IPS-15b (cell line): ENCODE measurements around the gene GOLGA6L26.
"Not testable (repeated sequence)": the region's sequence is repeated elsewhere in the genome, so short reads cannot be mapped to it uniquely, and the experiment has no call there.

Experiments used
- H3K27me3 ChIP-seq: one replicate; pipeline ENCODE4 v1.6.1; 2013; ENCODE audit warnings: low read length; ENCODE audit not compliant: control insufficient read depth, insufficient read depth
- H3K36me3 ChIP-seq: one replicate; pipeline ENCODE4 v1.6.1; 2013; ENCODE audit warnings: low read length; ENCODE audit not compliant: control insufficient read depth, insufficient read depth
- H3K4me1 ChIP-seq: one replicate; pipeline ENCODE4 v1.6.1; 2013; ENCODE audit warnings: mild to moderate bottlenecking, low read length; ENCODE audit not compliant: control insufficient read depth, insufficient read depth
- H3K4me3 ChIP-seq: one replicate; pipeline ENCODE4 v1.5.1; 2013; ENCODE audit warnings: low read depth, low read length
- H3K9ac ChIP-seq: one replicate; pipeline ENCODE4 v1.6.1; 2013; ENCODE audit warnings: low read depth, mild to moderate bottlenecking, low read length
- H3K9me3 ChIP-seq: one replicate; pipeline ENCODE4 v1.6.1; 2013; ENCODE audit warnings: mild to moderate bottlenecking, low read length; ENCODE audit not compliant: control insufficient read depth, insufficient read depth

The GOLGA6L26 gene, protein sequence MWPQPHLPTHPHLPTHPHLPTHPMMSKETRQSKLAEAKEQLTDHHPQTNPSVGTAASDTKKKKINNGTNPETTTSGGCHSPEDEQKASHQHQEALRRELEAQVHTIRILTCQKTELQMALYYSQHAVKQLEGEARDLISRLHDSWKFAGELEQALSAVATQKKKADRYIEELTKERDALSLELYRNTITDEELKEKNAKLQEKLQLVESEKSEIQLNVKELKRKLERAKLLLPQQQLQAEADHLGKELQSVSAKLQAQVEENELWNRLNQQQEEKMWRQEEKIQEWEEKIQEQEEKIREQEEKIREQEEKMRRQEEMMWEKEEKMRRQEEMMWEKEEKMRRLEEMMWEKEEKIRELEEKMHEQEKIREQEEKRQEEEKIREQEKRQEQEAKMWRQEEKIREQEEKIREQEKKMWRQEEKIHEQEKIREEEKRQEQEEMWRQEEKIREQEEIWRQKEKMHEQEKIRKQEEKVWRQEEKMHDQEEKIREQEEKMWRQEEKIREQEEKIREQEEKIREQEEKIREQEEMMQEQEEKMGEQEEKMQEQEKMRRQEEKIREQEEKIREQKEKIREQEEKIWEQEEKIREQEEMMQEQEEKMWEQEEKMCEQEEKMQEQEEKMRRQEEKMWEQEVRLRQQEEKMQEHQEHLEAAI

DNA sequence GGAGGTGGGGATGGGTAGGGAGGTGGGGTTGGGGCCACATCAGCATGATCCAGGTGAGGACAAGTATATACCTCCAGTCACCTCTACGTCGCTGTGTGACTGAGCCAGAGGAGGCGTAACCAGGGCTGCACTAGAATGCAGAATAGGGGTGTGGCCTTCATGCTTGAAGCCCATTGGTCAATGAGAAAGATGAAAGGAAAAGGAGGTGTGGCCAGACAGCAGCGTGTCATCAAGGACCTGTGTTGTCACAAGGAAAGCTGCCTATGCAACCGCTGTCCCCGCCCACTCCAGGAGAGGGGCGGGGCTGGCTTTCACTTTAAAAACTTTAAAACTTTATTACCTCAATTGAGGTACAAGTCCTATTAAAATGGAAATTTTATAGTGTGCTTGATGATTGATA is at the start of gene GOLGA6L26:
GOLGA6L26 (minus strand) TSS at position 101 of the 400 bp plus-strand sequence; CDS start at position 40, 61 bp downstream.
- H3K9me3 ChIP-seq, H3K4me1 ChIP-seq, H3K27me3 ChIP-seq, H3K36me3 ChIP-seq, H3K4me3 ChIP-seq, H3K9ac ChIP-seq: not testable (repeated sequence)

DNA sequence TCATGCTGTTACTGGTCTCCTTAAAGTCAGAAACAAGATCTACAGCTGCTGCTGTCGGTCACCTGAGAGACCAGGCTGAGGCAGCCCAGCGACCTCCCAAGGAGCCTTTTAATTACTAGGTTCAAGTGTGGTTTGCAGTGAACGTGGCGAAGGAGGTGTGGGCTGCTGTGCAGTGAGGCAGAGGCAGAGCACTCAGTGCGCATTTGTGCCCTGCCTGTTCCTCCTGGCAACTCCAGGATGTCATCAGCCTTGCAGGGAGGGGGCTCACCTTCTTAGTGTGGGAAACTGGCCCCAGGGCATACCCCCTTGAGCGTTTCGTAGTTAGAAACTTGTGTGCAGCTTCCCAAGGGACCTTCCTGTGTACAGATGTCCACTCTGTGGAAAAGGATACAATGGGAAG is 47.2 kb upstream of the GOLGA6L26 start:
- not testable (repeated sequence) for H3K4me3 ChIP-seq, H3K9me3 ChIP-seq, H3K36me3 ChIP-seq, H3K27me3 ChIP-seq, H3K4me1 ChIP-seq, H3K9ac ChIP-seq

DNA sequence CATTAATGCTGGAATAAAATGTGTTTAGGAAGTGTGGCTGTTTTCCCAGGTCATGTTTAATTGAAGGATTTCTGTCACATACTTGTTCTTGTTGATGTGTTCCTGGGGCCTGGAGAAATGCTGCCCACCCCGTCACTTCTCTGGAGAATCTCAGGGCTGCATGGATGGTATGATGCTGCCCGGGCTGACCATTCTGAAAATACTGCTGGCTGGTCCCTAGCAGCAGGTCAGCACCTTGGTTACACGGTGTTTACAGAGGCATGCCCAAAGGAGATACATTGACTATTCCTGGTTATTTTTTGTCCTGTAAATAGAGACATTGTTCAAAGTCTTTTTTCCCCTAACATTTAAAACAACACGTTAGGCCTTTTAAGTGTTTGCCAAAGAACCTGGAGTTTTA is 46.7 kb upstream of the GOLGA6L26 start:
- H3K4me3 ChIP-seq, H3K4me1 ChIP-seq, H3K9me3 ChIP-seq, H3K27me3 ChIP-seq, H3K9ac ChIP-seq, H3K36me3 ChIP-seq: not testable (repeated sequence)

DNA sequence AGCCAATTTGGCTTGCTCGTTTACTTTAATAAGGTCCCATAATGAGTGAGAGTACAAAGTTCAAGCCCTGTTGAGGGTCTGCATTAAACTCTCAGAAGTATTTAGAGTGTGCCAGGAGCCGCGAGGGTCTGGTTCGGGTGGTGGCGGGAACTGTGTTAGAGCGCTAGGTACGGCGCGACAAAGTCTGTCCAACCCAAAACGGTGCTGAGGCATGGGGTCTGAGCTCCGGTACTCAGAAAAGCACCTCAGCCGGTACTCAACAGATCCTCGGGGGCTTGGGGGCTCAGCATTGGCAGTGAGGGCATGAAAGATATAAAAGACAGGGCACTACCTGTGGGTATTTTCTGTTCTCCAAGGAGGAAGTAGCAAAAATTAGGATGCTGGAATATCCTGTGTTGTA is 45.0 kb upstream of the GOLGA6L26 start:
- H3K9me3 ChIP-seq, H3K9ac ChIP-seq, H3K4me1 ChIP-seq, H3K27me3 ChIP-seq, H3K4me3 ChIP-seq, H3K36me3 ChIP-seq: not testable (repeated sequence)

DNA sequence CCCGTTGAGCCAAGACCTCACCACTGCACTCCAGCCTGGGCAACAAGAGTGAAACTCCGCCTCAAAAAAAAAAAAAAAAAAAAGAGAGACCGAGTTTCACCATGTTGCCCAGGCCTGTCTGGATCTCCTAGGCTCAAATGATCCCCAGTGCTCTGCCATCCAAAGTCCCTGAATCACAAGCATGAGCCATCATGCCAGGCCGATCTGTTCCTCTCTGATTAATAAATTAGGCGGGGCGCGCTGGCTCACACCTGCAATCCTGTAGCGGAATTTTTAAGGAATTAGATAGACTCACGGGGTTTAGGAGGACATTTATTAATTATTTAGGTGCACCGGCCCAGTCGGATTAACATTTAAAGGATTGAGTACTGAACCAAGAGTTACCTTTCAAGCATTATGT is 40.2 kb upstream of the GOLGA6L26 start:
- not testable (repeated sequence) for H3K27me3 ChIP-seq, H3K4me1 ChIP-seq, H3K9me3 ChIP-seq, H3K9ac ChIP-seq, H3K36me3 ChIP-seq, H3K4me3 ChIP-seq

DNA sequence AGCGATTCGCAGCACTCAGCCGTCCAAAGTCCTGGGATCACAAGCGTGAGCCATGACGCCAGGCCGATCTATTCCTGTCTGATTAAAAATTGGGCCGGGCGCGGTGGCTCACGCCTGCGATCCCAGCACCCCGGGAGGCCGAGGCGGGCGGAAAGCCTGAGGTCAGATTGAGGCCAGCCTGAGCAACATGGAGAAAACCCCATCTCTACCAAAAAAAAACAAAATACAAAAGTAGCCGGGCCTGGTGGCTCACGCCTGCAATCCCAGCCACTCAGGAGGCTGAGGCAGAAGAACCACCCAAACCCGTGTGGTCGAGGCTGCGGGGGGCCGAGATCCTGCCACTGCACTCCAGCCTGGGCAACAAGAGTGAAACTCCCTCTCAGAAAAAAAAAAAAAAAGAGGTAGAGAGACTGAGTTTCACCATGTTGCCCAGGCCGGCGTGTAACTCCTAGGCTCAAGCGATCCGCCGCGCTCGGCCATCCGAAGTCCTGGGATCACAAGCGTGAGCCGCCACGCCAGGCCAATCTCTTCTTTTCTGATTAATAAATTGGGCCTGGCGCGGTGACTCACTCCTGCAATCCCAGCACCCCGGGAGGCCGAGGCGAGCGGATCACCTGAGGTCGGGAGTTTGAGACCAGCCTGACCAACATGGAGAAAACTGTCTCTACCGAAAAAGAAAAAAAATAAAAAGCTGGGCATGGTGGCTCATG is 39.0 kb upstream of the GOLGA6L26 start:
- H3K9ac ChIP-seq, H3K4me1 ChIP-seq, H3K4me3 ChIP-seq, H3K9me3 ChIP-seq, H3K27me3 ChIP-seq, H3K36me3 ChIP-seq: not testable (repeated sequence)

DNA sequence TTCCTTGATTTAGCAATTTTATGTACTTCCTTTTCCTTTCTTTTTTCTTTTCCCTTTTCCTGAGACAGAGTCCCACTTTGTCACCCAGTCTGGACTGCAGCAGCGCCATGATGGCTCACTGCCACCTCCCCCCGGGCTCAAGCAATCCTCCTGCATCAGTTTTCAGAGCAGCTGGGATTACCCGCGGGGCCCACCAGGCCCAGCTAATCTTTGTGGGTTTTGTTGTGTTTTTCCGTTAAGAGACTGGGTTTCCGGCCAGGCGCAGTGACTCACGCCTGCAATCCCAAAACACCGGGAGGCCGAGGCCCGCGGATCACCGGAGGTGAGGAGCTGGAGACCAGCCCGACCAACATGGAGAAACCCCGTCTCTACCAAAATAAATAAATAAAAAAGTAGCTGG is 38.3 kb upstream of the GOLGA6L26 start:
- Histone ChIP-seq H3K9ac (no peak overlapping the region), H3K27me3 (no peaks in the 10 kb centered on the region), H3K36me3 (no peaks in the 10 kb centered on the region), H3K9me3 (no peaks in the 10 kb centered on the region), H3K4me1 (no peaks in the 10 kb centered on the region), H3K4me3 (no peak overlapping the region)

DNA sequence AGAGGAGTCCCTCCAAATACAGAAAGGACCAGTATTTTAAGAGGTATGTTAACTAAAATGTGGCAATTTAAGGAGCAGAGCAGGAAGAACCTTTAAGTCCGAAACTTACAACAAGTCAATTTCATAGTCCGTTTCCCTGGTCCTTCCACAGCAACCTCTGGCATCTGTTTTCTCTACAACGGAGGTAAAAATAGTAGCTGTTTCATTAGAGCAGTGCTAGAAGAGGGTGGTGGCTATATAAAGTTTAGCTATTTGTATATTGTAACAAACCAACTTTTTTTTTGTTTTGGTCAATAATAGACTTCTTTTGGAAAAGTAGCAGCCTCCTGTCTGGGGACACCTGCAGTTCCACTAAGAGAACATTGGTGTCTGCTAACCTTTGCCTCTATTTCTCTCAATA is 37.9 kb upstream of the GOLGA6L26 start:
- H3K4me3 ChIP-seq, H3K9me3 ChIP-seq, H3K36me3 ChIP-seq, H3K4me1 ChIP-seq, H3K9ac ChIP-seq, H3K27me3 ChIP-seq: not testable (repeated sequence)

DNA sequence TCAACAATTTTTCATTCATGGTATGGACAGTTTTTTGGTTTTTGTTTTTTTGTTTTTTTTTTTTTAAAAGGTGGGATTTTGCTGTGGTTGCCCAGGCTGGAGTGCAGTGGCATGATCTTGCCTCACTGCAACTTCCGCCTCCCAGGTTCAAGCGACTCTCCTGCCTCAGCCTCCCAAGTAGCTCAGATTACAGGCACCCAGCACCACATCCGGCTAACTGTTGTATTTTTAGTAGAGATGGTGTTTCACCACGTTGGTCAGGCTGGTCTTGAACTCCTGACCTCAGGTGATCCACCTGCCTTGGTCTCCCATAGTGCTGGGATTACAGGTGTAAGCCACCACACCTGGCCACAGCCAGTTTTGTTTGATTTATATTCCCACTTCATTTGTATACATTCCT is 37.1 kb upstream of the GOLGA6L26 start:
- not testable (repeated sequence) for H3K4me3 ChIP-seq, H3K9me3 ChIP-seq, H3K9ac ChIP-seq, H3K4me1 ChIP-seq, H3K27me3 ChIP-seq, H3K36me3 ChIP-seq

DNA sequence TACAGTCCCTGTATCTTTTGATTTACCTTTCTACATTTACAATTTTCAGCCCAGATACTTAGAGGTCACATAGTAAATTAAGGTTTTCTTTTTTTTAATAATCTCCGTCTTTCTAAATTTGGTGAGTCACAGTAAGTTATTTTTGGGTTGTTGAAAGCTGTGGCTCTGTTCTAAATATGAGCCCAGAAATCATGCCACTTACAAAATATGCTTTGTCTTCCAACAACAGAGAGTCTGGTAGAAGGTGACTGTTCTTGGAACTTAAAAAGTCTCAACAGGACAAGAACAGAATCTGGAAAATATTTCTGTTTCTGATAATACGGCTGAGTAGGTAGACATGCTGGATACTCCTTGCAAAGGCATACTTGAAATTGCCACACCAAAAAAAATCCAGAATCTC is 36.6 kb upstream of the GOLGA6L26 start:
- Histone ChIP-seq H3K4me3 (no peak overlapping the region), H3K36me3 (no peaks in the 10 kb centered on the region), H3K9me3 (no peaks in the 10 kb centered on the region), H3K4me1 (no peaks in the 10 kb centered on the region), H3K27me3 (no peaks in the 10 kb centered on the region), H3K9ac (no peak overlapping the region)

DNA sequence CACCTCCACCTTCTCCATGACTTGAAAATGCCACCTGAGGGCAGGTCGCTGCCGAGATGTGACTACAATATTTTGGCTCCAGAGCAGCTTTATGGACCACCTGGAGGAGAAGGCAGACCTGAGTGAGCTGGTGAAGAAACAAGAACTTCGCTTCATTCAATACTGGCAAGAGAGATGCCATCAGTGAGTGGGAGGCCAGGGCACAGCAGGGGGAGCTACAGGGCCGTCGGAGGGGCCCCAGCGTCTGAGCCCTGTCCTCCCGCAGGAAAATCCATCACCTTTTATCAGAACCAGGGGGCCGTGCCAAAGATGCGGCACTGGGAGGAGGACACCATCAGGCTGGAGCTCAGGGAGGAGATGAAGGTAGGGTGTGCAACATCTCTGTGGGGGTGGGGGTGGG is 30.3 kb upstream of the GOLGA6L26 start:
- H3K27me3 ChIP-seq, H3K9ac ChIP-seq, H3K4me3 ChIP-seq, H3K36me3 ChIP-seq, H3K9me3 ChIP-seq, H3K4me1 ChIP-seq: not testable (repeated sequence)

DNA sequence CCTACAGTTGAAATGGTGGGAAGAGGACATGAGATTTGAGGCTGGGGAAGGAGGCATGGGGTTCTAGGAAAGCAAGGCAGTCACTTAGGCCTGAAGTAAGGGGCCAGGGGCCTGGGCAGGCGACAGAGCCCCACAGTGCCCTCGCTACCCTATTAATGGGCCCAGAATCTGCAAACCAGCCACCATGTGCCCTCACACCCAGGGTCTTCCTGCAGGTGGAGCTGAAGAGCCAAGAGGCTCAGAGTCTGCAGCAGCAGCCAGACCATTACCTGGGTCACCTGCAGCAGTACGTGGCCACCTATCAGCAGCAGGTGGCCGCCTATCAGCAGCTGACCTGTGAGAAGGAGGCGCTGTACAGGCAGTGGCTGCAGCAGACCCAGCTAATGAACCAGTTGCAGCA is 28.6 kb upstream of the GOLGA6L26 start:
- not testable (repeated sequence) for H3K36me3 ChIP-seq, H3K9ac ChIP-seq, H3K4me3 ChIP-seq, H3K9me3 ChIP-seq, H3K27me3 ChIP-seq, H3K4me1 ChIP-seq
